Skin of body (tissue), 2 donors: ENCODE measurements around the gene MED26. TPM values are rescaled to one million over a fixed set of nuclear protein-coding genes. Genes with fewer than 3 reads are reported as not detected.

Source experiments
- DNase-seq: peaks from one replicate; lab custom pipeline; 2025; lab: John Stamatoyannopoulos, UW
- total RNA-seq: library from RNA; depleted of rRNA; stranded (reverse); fragments of >200 nt; gene quantifications from one replicate; pipeline ENCODE4 v1.2.3, GENCODE V29; 2014

The MED26 gene
- total RNA-seq, 1 donor from 2014 or later, result 5.7 TPM

DNA sequence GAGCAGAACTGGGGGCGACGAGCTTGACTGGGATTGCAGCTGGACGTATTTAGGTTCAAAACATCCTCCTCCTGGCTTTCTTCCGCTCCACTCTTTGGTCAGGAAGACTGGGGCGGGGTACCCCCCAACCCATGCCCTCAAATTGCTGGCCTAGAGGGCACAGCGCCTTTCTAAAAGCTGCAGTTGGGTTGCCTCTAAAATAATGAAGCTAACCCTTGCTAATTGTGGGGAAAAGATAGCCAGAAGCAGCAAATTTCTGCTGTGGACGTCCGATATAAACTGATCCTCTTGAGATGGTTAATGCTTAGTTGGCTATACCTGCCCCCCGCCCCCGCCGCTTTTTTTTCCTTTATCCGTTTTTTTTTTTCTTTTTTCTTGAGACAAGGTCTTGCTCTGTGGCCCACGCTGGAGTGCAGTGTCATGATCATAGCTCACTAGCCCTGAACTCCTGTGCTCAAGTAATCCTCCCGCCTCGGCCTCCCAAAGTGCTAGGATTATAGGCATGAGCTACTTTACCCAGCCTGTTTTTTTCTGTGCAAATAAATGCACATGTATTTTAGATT lies 85.0 kb downstream of the MED26 start:
- DNase-seq, result no peak

DNA sequence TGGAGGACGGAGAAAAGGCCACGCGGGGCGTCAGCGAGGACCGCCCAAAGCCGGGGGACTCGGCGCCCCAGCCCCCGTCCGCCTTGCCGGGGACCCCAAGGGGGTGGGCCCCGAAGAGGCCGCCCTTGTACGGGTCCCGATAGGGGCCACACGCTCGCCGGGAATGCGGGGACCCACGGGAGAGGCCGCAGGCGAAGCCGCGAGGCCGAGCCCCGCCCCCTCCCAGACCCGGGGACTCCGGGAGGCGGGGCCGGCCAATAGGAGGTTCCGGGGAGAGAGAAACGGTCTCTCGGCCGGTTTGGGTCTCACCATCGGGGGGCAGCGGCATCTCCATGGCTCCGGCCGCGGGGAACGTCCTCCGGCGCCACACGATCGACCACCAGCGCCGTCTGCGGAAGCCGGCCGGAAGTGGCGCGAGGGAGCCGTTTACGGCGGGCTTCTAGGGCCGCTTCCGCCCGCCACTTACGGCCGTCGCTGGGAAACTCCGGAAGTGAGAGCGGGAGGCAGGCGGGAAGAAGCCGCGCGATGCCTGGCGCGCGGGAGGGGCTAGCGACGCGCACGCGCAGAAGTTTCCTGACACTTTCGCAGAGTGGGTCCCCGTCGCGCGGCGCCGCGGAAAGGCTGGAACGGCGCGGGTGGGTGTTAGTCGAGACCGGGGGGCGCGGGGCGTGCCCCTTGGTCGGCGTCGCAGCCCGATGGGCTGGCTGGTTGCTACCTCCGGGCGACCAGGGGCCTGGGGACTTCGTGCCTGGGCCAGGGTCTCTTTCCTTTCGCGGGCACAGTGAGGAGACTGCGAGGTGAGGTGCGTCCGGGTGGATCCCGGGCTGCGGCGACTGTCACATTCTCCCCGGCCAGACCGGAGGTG lies 85.7 kb downstream of the MED26 start, which contains the start of gene CHERP:
TSS of gene CHERP (minus strand) at position 393 of the 865 bp plus-strand sequence. CDS start at position 334, 59 bp downstream.
- DNase-seq, result peak; percentile 92

DNA sequence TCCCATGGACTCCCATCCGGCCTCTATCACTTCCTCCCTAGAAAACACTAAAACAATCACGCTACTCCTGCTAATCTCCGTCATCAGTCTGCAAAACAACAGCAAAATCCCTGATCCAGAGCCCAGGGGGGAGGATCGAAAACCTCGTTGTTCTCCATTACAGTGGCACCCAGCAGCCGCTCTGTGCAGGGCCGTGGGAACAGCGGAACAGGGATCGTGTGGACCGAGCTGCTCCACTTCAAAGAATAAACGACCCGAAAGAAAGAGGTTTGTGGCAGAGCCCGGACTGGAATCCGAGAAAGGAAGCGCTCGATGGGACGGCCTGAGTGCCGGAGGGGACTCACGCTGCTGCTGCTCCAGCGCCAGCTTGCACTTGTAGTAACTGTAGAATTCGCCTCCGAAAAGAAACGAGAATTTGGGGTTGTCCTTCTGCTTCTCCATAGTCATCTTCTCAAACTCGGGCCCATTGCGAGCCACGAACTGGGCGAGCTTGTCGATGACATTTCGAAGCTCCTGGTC lies 86.4 kb downstream of the MED26 start:
- DNase-seq, result no peak

GRCh38 chr19:16540948-16541347 lies 87.1 kb downstream of the MED26 start:
- DNase-seq, result no peak

DNA sequence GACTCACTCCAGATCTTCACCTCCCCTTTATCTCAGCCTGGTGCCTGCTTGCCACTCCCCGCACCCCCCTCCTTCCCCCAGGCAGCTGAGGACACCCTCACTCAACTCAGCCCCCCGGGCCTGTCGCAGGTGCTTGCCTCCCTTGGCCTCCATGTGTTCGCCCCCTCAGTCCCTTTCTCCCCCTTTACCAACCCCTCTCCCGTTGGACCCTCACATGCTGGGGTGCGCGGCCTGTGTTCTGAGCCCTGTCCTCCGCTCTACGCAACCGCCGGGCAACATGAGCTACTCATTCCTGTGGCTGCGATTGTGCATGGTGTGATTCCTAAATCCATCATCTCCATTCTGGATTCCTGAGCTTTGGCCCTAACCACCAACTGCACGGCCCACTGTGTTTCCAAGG lies 90.9 kb downstream of the MED26 start:
- DNase-seq, result no peak

GRCh38 chr19:16536130-16536529 lies 91.9 kb downstream of the MED26 start:
- DNase-seq, result no peak

GRCh38 chr19:16535381-16535780 lies 92.6 kb downstream of the MED26 start:
- no peak for DNase-seq

GRCh38 chr19:16532440-16533234 lies 95.4 kb downstream of the MED26 start:
- no peak for DNase-seq

DNA sequence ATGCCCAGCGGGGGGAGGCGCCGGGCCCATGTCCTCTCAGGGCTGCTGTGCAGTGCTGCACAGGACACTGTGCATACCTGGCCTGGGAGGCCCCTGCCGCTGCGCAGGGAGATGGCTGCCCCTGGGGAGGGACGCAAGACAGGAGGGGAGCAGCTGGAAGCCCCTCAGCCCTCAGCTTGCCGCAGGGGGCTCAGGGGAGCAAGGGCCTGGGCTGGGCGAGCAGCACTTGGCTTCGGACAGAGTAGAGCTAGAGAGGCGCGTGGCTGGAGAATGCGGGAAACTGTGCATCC lies 96.7 kb downstream of the MED26 start:
- DNase-seq, result no peak

DNA sequence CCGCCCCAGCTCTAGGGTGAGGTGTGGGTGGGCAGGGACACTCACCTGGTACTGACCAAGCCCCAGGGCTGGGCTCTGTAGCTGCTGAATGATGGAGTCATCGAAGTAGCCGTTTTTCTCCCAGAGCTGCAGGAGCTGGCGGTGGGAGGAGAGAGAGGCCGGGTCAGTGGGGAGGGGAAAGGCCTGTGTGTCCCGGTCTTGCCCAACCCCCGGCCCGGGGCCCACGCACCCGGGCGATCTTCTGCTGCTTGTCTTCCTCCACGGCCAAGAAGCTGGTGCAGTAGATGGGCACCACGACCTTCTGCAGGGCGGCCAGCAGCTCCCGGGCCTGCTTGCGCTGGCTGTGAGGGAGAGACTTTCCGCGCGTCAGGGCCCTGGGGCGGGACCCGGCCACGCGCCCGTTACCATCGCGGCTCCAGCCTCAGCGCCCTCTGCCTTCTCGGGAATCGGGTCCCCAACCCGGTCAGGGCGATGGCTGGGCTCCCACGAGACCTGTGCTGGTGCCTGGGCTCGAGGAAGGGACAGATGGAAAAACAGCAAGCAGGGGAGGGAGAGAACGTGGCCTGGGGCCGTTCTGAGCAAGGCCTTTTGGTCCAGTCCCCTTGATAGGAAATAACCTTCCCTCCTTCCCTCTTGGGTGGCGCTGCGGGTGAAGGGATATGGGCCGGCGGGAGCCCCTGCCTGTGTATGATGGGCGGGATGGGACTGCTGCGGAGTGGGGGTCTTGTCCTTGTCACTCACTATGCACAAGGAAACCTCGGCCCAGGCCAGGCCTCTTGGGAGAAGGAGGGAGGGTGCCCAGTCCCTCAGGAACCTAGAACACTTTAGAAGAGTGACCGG lies 97.2 kb downstream of the MED26 start:
- DNase-seq, result no peak

- DNase-seq, result no peak
Observed at GRCh38 chr19:16529466-16530144, 98.4 kb downstream of the MED26 start.

- DNase-seq, result no peak
Observed at GRCh38 chr19:16527971-16528521, 100.0 kb downstream of the MED26 start.

DNA sequence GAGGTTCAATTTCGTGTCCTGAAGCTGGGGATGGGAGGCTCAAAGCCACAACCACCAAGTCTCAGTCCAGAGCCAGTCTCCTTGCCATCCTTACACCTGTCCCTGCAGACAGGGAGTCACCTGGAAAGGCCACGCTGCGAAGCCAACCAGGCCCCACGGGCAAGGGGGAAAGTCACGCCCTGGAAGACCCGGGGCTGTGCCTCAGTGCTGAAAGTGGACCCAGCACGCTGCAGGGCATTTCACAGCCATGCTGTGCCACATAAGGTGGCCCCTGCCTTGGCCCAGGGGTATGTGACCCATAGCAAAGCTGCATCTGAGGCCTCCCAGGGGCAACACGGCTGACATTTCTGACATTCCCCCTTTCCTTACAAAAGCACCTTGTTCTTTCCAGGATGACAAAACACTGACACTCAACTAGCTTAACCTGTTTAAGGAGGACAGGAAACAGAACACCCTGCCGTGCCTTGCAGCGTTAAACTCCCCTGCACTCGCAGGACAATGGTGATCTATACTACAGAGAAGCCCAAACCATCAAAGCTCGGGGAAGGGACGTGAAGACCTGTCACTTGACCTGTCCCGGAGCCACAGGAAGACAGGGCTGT lies 100.6 kb downstream of the MED26 start:
- no peak for DNase-seq

- DNase-seq, result no peak
Observed at GRCh38 chr19:16525751-16526481, 102.1 kb downstream of the MED26 start.

DNA sequence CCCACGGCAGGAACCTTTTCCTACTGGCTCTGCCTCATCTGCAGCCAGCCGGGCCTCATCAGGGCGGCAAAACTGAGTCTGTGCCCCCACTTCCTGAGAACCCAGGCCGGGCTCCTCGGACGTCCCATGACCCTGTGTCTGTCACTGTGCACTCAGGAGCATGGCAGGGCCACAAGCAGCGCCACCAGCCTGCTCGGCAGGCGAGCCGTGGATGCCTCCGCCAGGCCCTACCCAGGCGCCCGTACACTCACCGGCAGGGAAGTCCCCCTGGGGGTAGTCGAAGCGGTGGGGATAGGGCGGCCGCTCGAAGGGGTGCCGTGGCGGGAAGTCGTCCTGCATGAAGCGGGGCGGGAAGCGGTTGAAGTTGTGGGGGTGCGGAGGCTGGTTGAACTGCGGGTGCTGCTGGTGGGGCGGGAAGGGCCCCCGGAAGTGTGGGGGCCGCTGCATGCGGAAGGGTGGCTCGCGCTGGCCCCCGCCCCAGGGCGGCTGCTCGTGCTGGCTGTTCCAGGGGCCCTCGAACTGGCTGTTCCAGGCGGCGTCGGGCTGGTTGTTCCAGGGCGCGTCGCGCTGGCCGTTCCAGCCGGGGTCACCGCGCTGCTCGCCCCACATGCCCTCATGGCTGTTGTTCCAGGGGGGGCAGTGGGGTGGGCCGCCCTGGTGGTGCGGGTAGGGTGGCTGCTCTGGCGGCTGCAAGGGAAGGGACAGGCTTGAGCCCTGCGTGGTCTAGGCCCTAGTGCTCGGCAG lies 102.8 kb downstream of the MED26 start:
- DNase-seq, result no peak
